Measurements from ENCODE around the gene KIDINS220.

KIDINS220 gene

GRCh38 chr2:8860239-8860638, 22.8 kb upstream of the KIDINS220 start:
- Mint-ChIP-seq H3K27ac (no peak overlapping the region), H3K27me3 (no peaks in the 10 kb centered on the region), H3K9me3 (no peaks in the 10 kb centered on the region), H3K4me1 (no peaks in the 10 kb centered on the region), H3K36me3 (no peaks in the 10 kb centered on the region), H3K4me3 (no peak overlapping the region)
- no peak for ATAC-seq

- Mint-ChIP-seq H3K4me1 (no peaks in the 10 kb centered on the region), H3K27me3 (no peaks in the 10 kb centered on the region)
- no peak for ATAC-seq
Observed at GRCh38 chr2:8858910-8859309, 21.5 kb upstream of the KIDINS220 start.

GRCh38 chr2:8858264-8858663, 20.9 kb upstream of the KIDINS220 start:
- Mint-ChIP-seq H3K27me3 (no peaks in the 10 kb centered on the region), H3K36me3 (no peaks in the 10 kb centered on the region), H3K9me3 (no peaks in the 10 kb centered on the region), H3K4me3 (no peak overlapping the region), H3K4me1 (no peaks in the 10 kb centered on the region), H3K27ac (no peak overlapping the region)
- no peak for ATAC-seq

More at GRCh38 chr2:8858910-8859309, 21.5 kb upstream of the KIDINS220 start:
- H3K27ac Mint-ChIP-seq = no peak overlapping the region
- no peaks in the 10 kb centered on the region for H3K36me3 Mint-ChIP-seq
- H3K4me3 Mint-ChIP-seq = no peak overlapping the region
- H3K9me3 Mint-ChIP-seq = no peaks in the 10 kb centered on the region

GRCh38 chr2:8857709-8858108, 20.3 kb upstream of the KIDINS220 start:
- Mint-ChIP-seq H3K4me3 (no peak overlapping the region), H3K36me3 (no peaks in the 10 kb centered on the region), H3K4me1 (no peaks in the 10 kb centered on the region), H3K27ac (no peak overlapping the region), H3K27me3 (no peaks in the 10 kb centered on the region), H3K9me3 (no peaks in the 10 kb centered on the region)
- ATAC-seq = no peak

- Mint-ChIP-seq H3K4me1 (no peaks in the 10 kb centered on the region), H3K27ac (no peak overlapping the region), H3K27me3 (peaks cover 1% of the 10 kb centered on the region), H3K4me3 (no peak overlapping the region), H3K9me3 (no peaks in the 10 kb centered on the region), H3K36me3 (no peaks in the 10 kb centered on the region)
- no peak for ATAC-seq
Observed at GRCh38 chr2:8856176-8856575, 18.8 kb upstream of the KIDINS220 start.

- Mint-ChIP-seq H3K4me1 (no peaks in the 10 kb centered on the region), H3K9me3 (no peaks in the 10 kb centered on the region), H3K36me3 (no peaks in the 10 kb centered on the region), H3K27me3 (peaks cover 13% of the 10 kb centered on the region), H3K27ac (no peak overlapping the region), H3K4me3 (no peak overlapping the region)
- no peak for ATAC-seq
Observed at GRCh38 chr2:8855010-8855409, 17.6 kb upstream of the KIDINS220 start.

GRCh38 chr2:8853426-8853825, 16.0 kb upstream of the KIDINS220 start:
- H3K4me3 Mint-ChIP-seq = no peak overlapping the region
- no peak overlapping the region for H3K27ac Mint-ChIP-seq
- no peaks in the 10 kb centered on the region for H3K4me1 Mint-ChIP-seq
- no peaks in the 10 kb centered on the region for H3K36me3 Mint-ChIP-seq
- H3K27me3 Mint-ChIP-seq = peaks cover 17% of the 10 kb centered on the region
- no peaks in the 10 kb centered on the region for H3K9me3 Mint-ChIP-seq
- ATAC-seq = no peak

- peaks cover 19% of the 10 kb centered on the region for H3K27me3 Mint-ChIP-seq
- H3K4me3 Mint-ChIP-seq = no peak overlapping the region
- no peaks in the 10 kb centered on the region for H3K36me3 Mint-ChIP-seq
- H3K27ac Mint-ChIP-seq = no peak overlapping the region
- H3K9me3 Mint-ChIP-seq = no peaks in the 10 kb centered on the region
- ATAC-seq = no peak
- H3K4me1 Mint-ChIP-seq = no peaks in the 10 kb centered on the region
Observed at GRCh38 chr2:8851811-8852560, 14.6 kb upstream of the KIDINS220 start.

- H3K27ac Mint-ChIP-seq = no peak overlapping the region
- peaks cover 29% of the 10 kb centered on the region for H3K27me3 Mint-ChIP-seq
- H3K9me3 Mint-ChIP-seq = no peaks in the 10 kb centered on the region
- no peaks in the 10 kb centered on the region for H3K36me3 Mint-ChIP-seq
- no peak overlapping the region for H3K4me3 Mint-ChIP-seq
- ATAC-seq = no peak
- no peaks in the 10 kb centered on the region for H3K4me1 Mint-ChIP-seq
Observed at GRCh38 chr2:8850845-8851487, 13.6 kb upstream of the KIDINS220 start.

GRCh38 chr2:8849327-8849726, 11.9 kb upstream of the KIDINS220 start:
- Mint-ChIP-seq H3K27ac (no peak overlapping the region), H3K27me3 (peaks cover 46% of the 10 kb centered on the region), H3K4me1 (no peaks in the 10 kb centered on the region), H3K9me3 (no peaks in the 10 kb centered on the region), H3K4me3 (no peak overlapping the region), H3K36me3 (no peaks in the 10 kb centered on the region)
- no peak for ATAC-seq

GRCh38 chr2:8848328-8849100, 11.1 kb upstream of the KIDINS220 start:
- Mint-ChIP-seq H3K27ac (no peak overlapping the region), H3K36me3 (no peaks in the 10 kb centered on the region), H3K4me1 (no peaks in the 10 kb centered on the region), H3K9me3 (no peaks in the 10 kb centered on the region), H3K4me3 (no peak overlapping the region), H3K27me3 (peaks cover 52% of the 10 kb centered on the region)
- ATAC-seq = no peak

- Mint-ChIP-seq H3K27ac (no peak overlapping the region), H3K4me1 (no peaks in the 10 kb centered on the region), H3K4me3 (no peak overlapping the region), H3K27me3 (peaks cover 52% of the 10 kb centered on the region), H3K36me3 (no peaks in the 10 kb centered on the region), H3K9me3 (no peaks in the 10 kb centered on the region)
- no peak for ATAC-seq
Observed at GRCh38 chr2:8847400-8847799, 10.0 kb upstream of the KIDINS220 start.

GRCh38 chr2:8841932-8842331, 4.5 kb upstream of the KIDINS220 start:
- no peak for ATAC-seq
- Mint-ChIP-seq H3K27ac (no peak overlapping the region), H3K36me3 (peaks cover 6% of the 10 kb centered on the region), H3K9me3 (no peaks in the 10 kb centered on the region), H3K27me3 (peaks cover 33% of the 10 kb centered on the region), H3K4me3 (no peak overlapping the region), H3K4me1 (peaks cover 6% of the 10 kb centered on the region)

- peaks cover 17% of the 10 kb centered on the region for H3K4me1 Mint-ChIP-seq
- peaks cover 19% of the 10 kb centered on the region for H3K27me3 Mint-ChIP-seq
- H3K36me3 Mint-ChIP-seq = peaks cover 6% of the 10 kb centered on the region
- H3K4me3 Mint-ChIP-seq = no peak overlapping the region
- no peaks in the 10 kb centered on the region for H3K9me3 Mint-ChIP-seq
- no peak overlapping the region for H3K27ac Mint-ChIP-seq
- no peak for ATAC-seq
Observed at GRCh38 chr2:8840475-8841091, 3.2 kb upstream of the KIDINS220 start.

GRCh38 chr2:8839189-8839965, 2.0 kb upstream of the KIDINS220 start:
- Mint-ChIP-seq H3K9me3 (no peaks in the 10 kb centered on the region), H3K27me3 (peaks cover 7% of the 10 kb centered on the region), H3K4me3 (no peak overlapping the region), H3K4me1 (peaks cover 28% of the 10 kb centered on the region), H3K27ac (no peak overlapping the region), H3K36me3 (peaks cover 6% of the 10 kb centered on the region)
- ATAC-seq = no peak
